Measurements from ENCODE around the gene ERP44.
"Not testable (repeated sequence)": the region's sequence is repeated elsewhere in the genome, so short reads cannot be mapped to it uniquely, and the experiment has no call there.

The ERP44 gene

GRCh38 chr9:100074989-100075388 is 23.8 kb downstream of the ERP44 start:
- no peak for TF ChIP-seq CTCF (IDR thresholded peaks at IDR 0.05; ENCODE audit: low read depth, low read length)
- DNase-seq (ENCODE audit: low read depth in 2 of 2): no peak
- H3K4me3 ChIP-seq (replicated peaks in 1 of 2; ENCODE audit: low read depth in 2 of 2, low read length in 2 of 2): no peak overlapping the region

- TF ChIP-seq CTCF (IDR thresholded peaks at IDR 0.05; ENCODE audit: low read depth, low read length): no peak
- peak in 1 of 2 donors; percentile 50 for DNase-seq (ENCODE audit: low read depth in 2 of 2)
- no peak overlapping the region for H3K4me3 ChIP-seq (replicated peaks in 1 of 2; ENCODE audit: low read depth in 2 of 2, low read length in 2 of 2)
Measured at GRCh38 chr9:100074093-100074492, 24.7 kb downstream of the ERP44 start.

- no peak for TF ChIP-seq CTCF (IDR thresholded peaks at IDR 0.05; ENCODE audit: low read depth, low read length)
- no peak for DNase-seq (ENCODE audit: low read depth in 2 of 2)
Measured at GRCh38 chr9:100072805-100073204, 26.0 kb downstream of the ERP44 start.

GRCh38 chr9:100071271-100071670 is 27.5 kb downstream of the ERP44 start:
- no peak for TF ChIP-seq CTCF (IDR thresholded peaks at IDR 0.05; ENCODE audit: low read depth, low read length)
- DNase-seq (ENCODE audit: low read depth in 2 of 2): no peak
- no peak overlapping the region for H3K4me3 ChIP-seq (replicated peaks in 1 of 2; ENCODE audit: low read depth in 2 of 2, low read length in 2 of 2)

More at GRCh38 chr9:100072805-100073204, 26.0 kb downstream of the ERP44 start:
- H3K4me3 ChIP-seq (replicated peaks in 1 of 2; ENCODE audit: low read depth in 2 of 2, low read length in 2 of 2): no peak overlapping the region

GRCh38 chr9:100070104-100071041 is 28.4 kb downstream of the ERP44 start:
- H3K4me3 ChIP-seq (replicated peaks in 1 of 2; ENCODE audit: low read depth in 2 of 2, low read length in 2 of 2): no peak overlapping the region
- no peak for DNase-seq (ENCODE audit: low read depth in 2 of 2)
- TF ChIP-seq CTCF (IDR thresholded peaks at IDR 0.05; ENCODE audit: low read depth, low read length): no peak

- not testable (repeated sequence) for DNase-seq (ENCODE audit: low read depth in 2 of 2); H3K4me3 ChIP-seq (replicated peaks in 1 of 2; ENCODE audit: low read depth in 2 of 2, low read length in 2 of 2)
Measured at GRCh38 chr9:100069068-100069467, 29.7 kb downstream of the ERP44 start.

- not testable (repeated sequence) for DNase-seq (ENCODE audit: low read depth in 2 of 2); H3K4me3 ChIP-seq (replicated peaks in 1 of 2; ENCODE audit: low read depth in 2 of 2, low read length in 2 of 2)
Measured at GRCh38 chr9:100067990-100068389, 30.8 kb downstream of the ERP44 start.

DNA sequence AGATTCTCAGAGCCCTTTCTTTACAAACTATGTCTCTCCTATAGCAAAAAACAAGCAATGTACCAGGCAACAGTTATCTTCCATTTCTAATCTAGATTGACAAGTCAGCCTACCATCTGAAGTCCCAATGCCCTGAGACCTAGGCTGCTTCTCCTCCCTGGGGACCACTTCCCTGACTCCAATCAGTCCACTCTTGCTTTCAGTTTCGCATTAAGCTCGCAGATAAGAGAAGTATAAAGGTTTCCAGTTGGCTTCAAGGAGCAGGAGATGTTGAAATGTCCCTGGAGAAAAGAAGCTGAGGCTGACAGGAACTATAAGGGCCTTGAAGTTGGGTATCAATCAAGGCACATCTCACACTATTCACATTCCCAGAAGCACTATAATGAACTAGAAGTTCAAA is 32.3 kb downstream of the ERP44 start:
- DNase-seq (ENCODE audit: low read depth in 2 of 2): peak; percentile 54 to 76
- no peak for TF ChIP-seq CTCF (IDR thresholded peaks at IDR 0.05; ENCODE audit: low read depth, low read length)
- no peak overlapping the region for H3K4me3 ChIP-seq (replicated peaks in 1 of 2; ENCODE audit: low read depth in 2 of 2, low read length in 2 of 2)
